CD14-positive monocyte (primary cell): Measurements from ENCODE around the gene CCDC89. TPM values are rescaled to one million over a fixed set of nuclear protein-coding genes. Genes with fewer than 3 reads are reported as not detected.

Source experiments
- DNase-seq, 3 donors: peaks; one replicate each; pipeline ENCODE4 v3.0.0-alpha.2; 2011 to 2022
- H2AFZ ChIP-seq: 2 replicates; pipeline ENCODE4 v1.6.0; 2012; ENCODE audit warnings: mild to moderate bottlenecking, low read depth, low read length, inconsistent platforms; ENCODE audit not compliant: insufficient read depth, poor library complexity, severe bottlenecking
- H3K27ac ChIP-seq, 2 donors: 1 replicate in 1 of 2; 2 replicates in 1 of 2; pipeline ENCODE4 v1.5.1; 2012 to 2013; ENCODE audit warnings: low read length in 2 of 2, control low read depth in 1 of 2, inconsistent platforms in 1 of 2, low read depth in 1 of 2, mild to moderate bottlenecking in 1 of 2
- H3K27me3 ChIP-seq, 2 donors: one replicate each; pipeline versions ENCODE4 v1.6.0 to v1.6.1; 2011 to 2013; ENCODE audit warnings: low read length in 2 of 2; ENCODE audit not compliant: control insufficient read depth in 2 of 2, insufficient read depth in 2 of 2
- H3K36me3 ChIP-seq, 2 donors: replicated peaks in 1 of 2; 1 replicate in 1 of 2; 2 replicates in 1 of 2; pipeline versions ENCODE4 v1.5.1 to v1.6.1; 2012 to 2013; ENCODE audit warnings: low read length in 2 of 2, control low read depth in 1 of 2, inconsistent platforms in 1 of 2, mild to moderate bottlenecking in 1 of 2; ENCODE audit not compliant: insufficient read depth in 2 of 2, control insufficient read depth in 1 of 2
- H3K4me1 ChIP-seq, 2 donors: 1 replicate in 1 of 2; 2 replicates in 1 of 2; pipeline versions ENCODE4 v1.5.1 to v1.6.1; 2012 to 2013; ENCODE audit warnings: low read length in 2 of 2, control low read depth in 1 of 2, inconsistent platforms in 1 of 2, mild to moderate bottlenecking in 1 of 2, moderate library complexity in 1 of 2; ENCODE audit not compliant: insufficient read depth in 2 of 2, control insufficient read depth in 1 of 2
- H3K4me2 ChIP-seq: replicated peaks from 2 replicates; pipeline ENCODE3; 2012; ENCODE audit warnings: low read length, moderate library complexity, mild to moderate bottlenecking; ENCODE audit not compliant: poor library complexity, severe bottlenecking; ENCODE audit errors: extremely low read depth
- H3K4me3 ChIP-seq, 3 experiments: fragments of 200-600 bp in 1 of 3; sonication (generic) in 1 of 3; replicated peaks in 1 of 3; 1 replicate in 2 of 3; 2 replicates in 1 of 3; pipeline ENCODE4 v1.5.1; 2011 to 2013; ENCODE audit warnings: low read length in 3 of 3, mild to moderate bottlenecking in 3 of 3, control low read depth in 2 of 3, low read depth in 2 of 3, inconsistent platforms in 1 of 3, moderate library complexity in 1 of 3
- H3K79me2 ChIP-seq: 2 replicates; pipeline ENCODE4 v1.6.0; 2012; ENCODE audit warnings: mild to moderate bottlenecking, control low read depth, inconsistent platforms, low read length, moderate library complexity; ENCODE audit not compliant: insufficient read depth
- H3K9ac ChIP-seq: 2 replicates; pipeline ENCODE4 v1.6.0; 2017; ENCODE audit warnings: low read length, mild to moderate bottlenecking; ENCODE audit not compliant: insufficient read depth, poor library complexity, severe bottlenecking
- H3K9me3 ChIP-seq, 2 donors: replicated peaks in 1 of 2; 1 replicate in 1 of 2; 2 replicates in 1 of 2; pipeline versions ENCODE4 v1.5.1 to v1.6.1; 2012 to 2013; ENCODE audit warnings: low read length in 2 of 2, control low read depth in 1 of 2; ENCODE audit not compliant: control insufficient read depth in 1 of 2, insufficient read depth in 1 of 2
- H4K20me1 ChIP-seq: 2 replicates; pipeline ENCODE4 v1.6.0; 2012; ENCODE audit warnings: mild to moderate bottlenecking, low read length, control low read depth, moderate library complexity; ENCODE audit not compliant: insufficient read depth
- H3K27ac Mint-ChIP-seq, 7 donors: one replicate each; pipeline ENCODE4 v1.8.0; 2020; ENCODE audit warnings: mild to moderate bottlenecking in 7 of 7, mixed read lengths in 7 of 7, moderate library complexity in 6 of 7, inconsistent platforms in 2 of 7
- H3K27me3 Mint-ChIP-seq, 3 donors: one replicate each; pipeline ENCODE4 v1.8.0; 2021 to 2022; ENCODE audit warnings: low read depth in 3 of 3, mild to moderate bottlenecking in 3 of 3, mixed read lengths in 3 of 3, moderate library complexity in 3 of 3, inconsistent platforms in 1 of 3
- H3K36me3 Mint-ChIP-seq, 2 donors: one replicate each; pipeline ENCODE4 v1.8.0; 2020; ENCODE audit warnings: mixed read lengths in 2 of 2, inconsistent platforms in 1 of 2, mild to moderate bottlenecking in 1 of 2
- H3K4me1 Mint-ChIP-seq: one replicate; pipeline ENCODE4 v1.8.0; 2020; ENCODE audit warnings: mild to moderate bottlenecking, mixed read lengths
- H3K4me3 Mint-ChIP-seq, 2 donors: one replicate each; pipeline ENCODE4 v1.8.0; 2020; ENCODE audit warnings: mild to moderate bottlenecking in 2 of 2, mixed read lengths in 2 of 2, moderate library complexity in 1 of 2
- H3K9me3 Mint-ChIP-seq, 7 donors: one replicate each; pipeline ENCODE4 v1.8.0; 2020 to 2022; ENCODE audit warnings: mixed read lengths in 7 of 7, mild to moderate bottlenecking in 6 of 7, moderate library complexity in 6 of 7, inconsistent platforms in 2 of 7
- CTCF ChIP-seq: fragments of 200-600 bp; IDR thresholded peaks from one replicate; pipeline ENCODE4 v1.8.0; 2022; ENCODE audit warnings: antibody characterized with exemption, mild to moderate bottlenecking
- WGBS: methylation state at CpG from one replicate; pipeline ENCODE4 v1.1.5; 2013; ENCODE audit warnings: missing lambda C conversion rate; ENCODE audit not compliant: insufficient coverage; 5-methylcytosine and 5-hydroxymethylcytosine counted together
- intact Hi-C, 2 donors: fragments of 100-400 bp; cut with micrococcal nuclease; formaldehyde crosslinking; loops; one replicate each; pipeline versions ENCODE4 v1.15.0 to v1.15.1; 2023
- polyA plus RNA-seq, 3 donors: library from polyadenylated mRNA; depleted of rRNA in 1 of 3; unstranded in 2 of 3; stranded (reverse) in 1 of 3; fragments of 300-500 nt in 2 of 3; fragments of >200 nt in 1 of 3; fragmentation: Illumina TruSeq in 2 of 3; gene quantifications; 1 replicate in 2 of 3; 2 replicates in 1 of 3; pipeline ENCODE4 v1.2.3, GENCODE V29; 2012 to 2021

CCDC89 gene
- polyA plus RNA-seq, 3 donors, result not detected

GRCh38 chr11:85643191-85643614 is 42.8 kb downstream of the CCDC89 start:
- no peaks in the 10 kb centered on the region for H4K20me1 ChIP-seq
- H2AFZ ChIP-seq, result no peak overlapping the region
- H3K27ac ChIP-seq, result no peak overlapping the region
- Mint-ChIP-seq H3K36me3 (peaks cover 7 to 10% of the 10 kb centered on the region in 2 donors), H3K27ac (no peak overlapping the region), H3K27me3 (peaks cover 17 to 33% (median 29%) of the 10 kb centered on the region in 3 donors), H3K9me3 (peaks cover 0 to 2% (median 0%) of the 10 kb centered on the region in 7 donors), H3K4me1 (peaks cover 10% of the 10 kb centered on the region), H3K4me3 (peak overlapping the region in 1 of 2 donors; percentile 47)
- intact Hi-C loops, result no loop called here
- peaks cover 7 to 8% of the 10 kb centered on the region in 2 donors for H3K4me1 ChIP-seq
- WGBS, result 43% methylated on average over 1 of the region's 2 CpGs
- peaks cover 5% of the 10 kb centered on the region for H3K79me2 ChIP-seq
- H3K9ac ChIP-seq, result no peak overlapping the region
- no peak overlapping the region for H3K4me3 ChIP-seq
- TF ChIP-seq CTCF, result no peak
- peak in 1 of 3 donors; percentile 54 for DNase-seq
- no peak overlapping the region for H3K4me2 ChIP-seq
- peaks cover 0 to 10% of the 10 kb centered on the region in 2 donors for H3K36me3 ChIP-seq
- H3K9me3 ChIP-seq, result no peaks in the 10 kb centered on the region
- peaks cover 26 to 42% of the 10 kb centered on the region in 2 donors for H3K27me3 ChIP-seq

DNA sequence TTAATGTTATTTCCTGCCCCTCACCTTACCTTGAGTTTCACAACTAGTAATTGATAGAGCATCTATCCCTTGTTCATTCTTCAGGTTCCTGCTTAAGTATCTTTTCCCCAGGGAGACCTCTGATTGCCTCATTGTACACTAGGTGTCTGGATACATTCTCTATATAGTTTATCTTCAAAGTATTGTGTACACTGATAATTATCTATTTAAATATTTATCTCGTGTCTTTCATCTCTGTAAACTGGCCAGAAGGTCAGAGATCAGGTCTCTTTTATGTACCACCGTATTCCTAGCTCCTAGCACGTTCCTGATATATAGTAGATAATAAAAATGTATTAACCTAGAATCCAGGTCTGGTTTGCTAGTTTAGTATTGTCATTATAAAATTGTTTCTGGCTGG is 51.2 kb downstream of the CCDC89 start:
- Histone ChIP-seq H3K9me3 (no peaks in the 10 kb centered on the region), H3K36me3 (peaks cover 36 to 80% of the 10 kb centered on the region in 2 donors), H3K4me3 (no peak overlapping the region), H2AFZ (no peak overlapping the region), H3K27me3 (no peaks in the 10 kb centered on the region), H3K79me2 (peaks cover 25% of the 10 kb centered on the region), H3K27ac (no peak overlapping the region), H3K9ac (no peak overlapping the region), H3K4me2 (no peak overlapping the region), H4K20me1 (peaks cover 10% of the 10 kb centered on the region), H3K4me1 (peaks cover 0 to 3% of the 10 kb centered on the region in 2 donors)
- Mint-ChIP-seq H3K4me3 (no peak overlapping the region), H3K27ac (no peak overlapping the region), H3K27me3 (no peaks in the 10 kb centered on the region), H3K4me1 (peaks cover 4% of the 10 kb centered on the region), H3K36me3 (peaks cover 49 to 51% of the 10 kb centered on the region in 2 donors), H3K9me3 (peaks cover 0 to 2% (median 0%) of the 10 kb centered on the region in 7 donors)
- no peak for TF ChIP-seq CTCF
- no peak for DNase-seq
- intact Hi-C loops, result no loop called here
- no CpG with 5 or more reads among the region's 3 CpGs for WGBS

Other genes with a start within 250 kb of the CCDC89 start
- gene DLG2, start 58.9 kb downstream of the CCDC89 start, polyA plus RNA-seq, result under 1 TPM in 2 of 3 donors, not detected in 1; 0.24 to 0.39 TPM
- gene TMEM126B, start 57.6 kb downstream of the CCDC89 start, polyA plus RNA-seq, result 10 to 100 TPM; 24.7 to 44.3 (median 41.1) TPM
- gene TMEM126A, start 38.2 kb downstream of the CCDC89 start, polyA plus RNA-seq, result 10 to 100 TPM; 23.9 to 71.3 (median 71.1) TPM
- 10 to 100 TPM in 1 of 3 donors, 1 to 10 TPM in 2; 3.1 to 35.4 (median 3.9) TPM for gene CREBZF, start 21.1 kb downstream of the CCDC89 start, polyA plus RNA-seq
- under 1 TPM; 0.30 to 0.48 (median 0.34) TPM for gene SYTL2, start 124.9 kb upstream of the CCDC89 start, polyA plus RNA-seq
- gene CCDC83, start 169.2 kb upstream of the CCDC89 start, polyA plus RNA-seq, result not detected